Kidney epithelial cell (primary cell): ENCODE data around the gene LONP1. TPM values are rescaled to one million over a fixed set of nuclear protein-coding genes. Genes with fewer than 3 reads are reported as not detected.
"Not testable (repeated sequence)": the region's sequence is repeated elsewhere in the genome, so short reads cannot be mapped to it uniquely, and the experiment has no call there.

Source experiments
- DNase-seq: peaks from one replicate; pipeline ENCODE4 v3.0.0-alpha.2; 2010; ENCODE audit warnings: low read depth
- H3K27me3 ChIP-seq: 2 replicates; pipeline ENCODE4 v1.6.0; 2011; ENCODE audit warnings: low read length; ENCODE audit not compliant: control insufficient read depth, insufficient read depth
- H3K36me3 ChIP-seq: 2 replicates; pipeline ENCODE4 v1.5.1; 2011; ENCODE audit warnings: low read length; ENCODE audit not compliant: control insufficient read depth, insufficient read depth
- H3K4me3 ChIP-seq: 2 replicates; pipeline ENCODE4 v1.5.1; 2011; ENCODE audit warnings: low read depth, mild to moderate bottlenecking, control low read depth, low read length
- CTCF ChIP-seq: IDR thresholded peaks from 2 replicates; pipeline ENCODE4 v1.5.1; 2011; ENCODE audit warnings: mild to moderate bottlenecking, moderate library complexity, low read length, control low read depth, inconsistent platforms; ENCODE audit not compliant: insufficient read depth, poor library complexity, severe bottlenecking
- total RNA-seq: library from RNA; depleted of rRNA; stranded (reverse); fragments of >200 nt; gene quantifications from 2 replicates; pipeline ENCODE4 v1.2.3, GENCODE V29; 2015

Gene LONP1
- total RNA-seq, 1 donor from 2014 or later: 151 TPM

- no peak for TF ChIP-seq CTCF
Measured at GRCh38 chr19:5690955-5691821, 28.8 kb downstream of the LONP1 start.

GRCh38 chr19:5690125-5690954, 29.6 kb downstream of the LONP1 start, which contains the start of gene RPL36:
RPL36 (plus strand) TSS chr19:5690295; CDS start chr19:5690508, 213 bp downstream.
- Histone ChIP-seq H3K36me3 (peaks cover 4% of the 10 kb centered on the region), H3K4me3 (peak within 1 kb of the TSS; percentile 96), H3K27me3 (no peaks in the 10 kb centered on the region)
- DNase-seq: peak; percentile 71
- TF ChIP-seq CTCF: peak; percentile 96

More at GRCh38 chr19:5690955-5691821, 28.8 kb downstream of the LONP1 start:
- Histone ChIP-seq H3K36me3 (peaks cover 4% of the 10 kb centered on the region), H3K27me3 (no peaks in the 10 kb centered on the region), H3K4me3 (peak overlapping the region; percentile 96)
- DNase-seq: no peak

- H3K36me3 ChIP-seq, H3K27me3 ChIP-seq, H3K4me3 ChIP-seq, DNase-seq: not testable (repeated sequence)
Measured at GRCh38 chr19:5688262-5688881, 31.6 kb downstream of the LONP1 start.

- no peak for DNase-seq
- Histone ChIP-seq H3K27me3 (no peaks in the 10 kb centered on the region), H3K36me3 (no peaks in the 10 kb centered on the region), H3K4me3 (peak overlapping the region; percentile 30)
- TF ChIP-seq CTCF: no peak
Measured at GRCh38 chr19:5687360-5688198, 32.4 kb downstream of the LONP1 start.

GRCh38 chr19:5686647-5687359, 33.1 kb downstream of the LONP1 start:
- TF ChIP-seq CTCF: peak; percentile 95
- Histone ChIP-seq H3K4me3 (peak overlapping the region; percentile 61), H3K27me3 (no peaks in the 10 kb centered on the region), H3K36me3 (no peaks in the 10 kb centered on the region)
- DNase-seq: peak; percentile 57
